Tibial nerve (tissue), 3 donors: ENCODE data around the gene CNNM4.

ENCODE experiments used
- CTCF ChIP-seq, 5 experiments: fragments of 200-600 bp in 3 of 5; fragments of 450-650 bp in 2 of 5; sonication (generic) in 3 of 5; IDR thresholded peaks; one replicate each; pipeline ENCODE4 v1.5.1; 2016 to 2019; ENCODE audit warnings: antibody characterized with exemption in 5 of 5, mild to moderate bottlenecking in 3 of 5, moderate library complexity in 2 of 5
- POLR2A ChIP-seq, 2 donors: fragments of 450-650 bp; IDR thresholded peaks; one replicate each; pipeline ENCODE4 v1.6.1; 2017; ENCODE audit warnings: antibody characterized with exemption in 2 of 2, mild to moderate bottlenecking in 2 of 2, moderate library complexity in 2 of 2

- no peak for TF ChIP-seq CTCF (IDR thresholded peaks at IDR 0.05)
- no peak for TF ChIP-seq POLR2A (IDR thresholded peaks at IDR 0.05)
These were observed 49.7 kb upstream of the CNNM4 start for GRCh38 chr2:96710985-96711384.
